ENCODE data around the gene HS2ST1.
"Not testable (repeated sequence)": the region's sequence is repeated elsewhere in the genome, so short reads cannot be mapped to it uniquely, and the experiment has no call there.

The HS2ST1 gene

GRCh38 chr1:87017998-87018672 is 103.7 kb downstream of the HS2ST1 start:
- no peak for DNase-seq (ENCODE audit: low read depth in 2 of 2)

- no peak for DNase-seq (ENCODE audit: low read depth in 2 of 2)
These were observed 108.9 kb downstream of the HS2ST1 start for GRCh38 chr1:87023326-87023725.

GRCh38 chr1:87024936-87025540 is 110.6 kb downstream of the HS2ST1 start:
- no peak for DNase-seq (ENCODE audit: low read depth in 2 of 2)

GRCh38 chr1:87027561-87027960 is 113.1 kb downstream of the HS2ST1 start:
- not testable (repeated sequence) for DNase-seq (ENCODE audit: low read depth in 2 of 2)

GRCh38 chr1:87028576-87028975 is 114.1 kb downstream of the HS2ST1 start:
- no peak for DNase-seq (ENCODE audit: low read depth in 2 of 2)

GRCh38 chr1:87030740-87031690 is 116.6 kb downstream of the HS2ST1 start:
- no peak for DNase-seq (ENCODE audit: low read depth in 2 of 2)

- no peak for DNase-seq (ENCODE audit: low read depth in 2 of 2)
These were observed 119.9 kb downstream of the HS2ST1 start for GRCh38 chr1:87034351-87034750.

GRCh38 chr1:87039096-87039495 is 124.7 kb downstream of the HS2ST1 start:
- no peak for DNase-seq (ENCODE audit: low read depth in 2 of 2)

GRCh38 chr1:87042111-87042811 is 127.8 kb downstream of the HS2ST1 start:
- DNase-seq (ENCODE audit: low read depth in 2 of 2), result no peak

- DNase-seq (ENCODE audit: low read depth in 2 of 2), result no peak
These were observed 130.0 kb downstream of the HS2ST1 start for GRCh38 chr1:87044424-87044823.

GRCh38 chr1:87044840-87045239 is 130.4 kb downstream of the HS2ST1 start:
- no peak for DNase-seq (ENCODE audit: low read depth in 2 of 2)

- peak; percentile 12 to 17 for DNase-seq (ENCODE audit: low read depth in 2 of 2)
These were observed 131.4 kb downstream of the HS2ST1 start for GRCh38 chr1:87045761-87046304.

GRCh38 chr1:87046951-87047350 is 132.5 kb downstream of the HS2ST1 start:
- DNase-seq (ENCODE audit: low read depth in 2 of 2), result no peak

GRCh38 chr1:87048237-87048636 is 133.8 kb downstream of the HS2ST1 start:
- no peak for DNase-seq (ENCODE audit: low read depth in 2 of 2)

GRCh38 chr1:87051965-87052364 is 137.5 kb downstream of the HS2ST1 start:
- DNase-seq (ENCODE audit: low read depth in 2 of 2), result no peak

- DNase-seq (ENCODE audit: low read depth in 2 of 2), result no peak
These were observed 138.0 kb downstream of the HS2ST1 start for GRCh38 chr1:87052400-87052799.

GRCh38 chr1:87052961-87053360 is 138.5 kb downstream of the HS2ST1 start:
- DNase-seq (ENCODE audit: low read depth in 2 of 2), result no peak

GRCh38 chr1:87053446-87053845 is 139.0 kb downstream of the HS2ST1 start:
- DNase-seq (ENCODE audit: low read depth in 2 of 2), result no peak

GRCh38 chr1:87056974-87057373 is 142.5 kb downstream of the HS2ST1 start:
- no peak for DNase-seq (ENCODE audit: low read depth in 2 of 2)

GRCh38 chr1:87058343-87058649 is 143.9 kb downstream of the HS2ST1 start:
- no peak for DNase-seq (ENCODE audit: low read depth in 2 of 2)

GRCh38 chr1:87061742-87062156 is 147.3 kb downstream of the HS2ST1 start:
- DNase-seq (ENCODE audit: low read depth in 2 of 2), result no peak

- DNase-seq (ENCODE audit: low read depth in 2 of 2), result no peak
These were observed 148.3 kb downstream of the HS2ST1 start for GRCh38 chr1:87062687-87063086.
